Ishikawa (cell line): ENCODE data around the gene DLX1.

Source experiments
- CEBPB ChIP-seq: IDR thresholded peaks from 2 replicates; pipeline ENCODE4 v1.6.1; 2012
- CREB1 ChIP-seq: IDR thresholded peaks from 2 replicates; pipeline ENCODE4 v1.6.1; 2012; ENCODE audit warnings: low read depth
- EGR1 ChIP-seq: IDR thresholded peaks from 2 replicates; pipeline ENCODE4 v1.6.1; 2012
- EP300 ChIP-seq: IDR thresholded peaks from 2 replicates; pipeline ENCODE4 v1.6.1; 2012; ENCODE audit warnings: borderline replicate concordance
- FOXM1 ChIP-seq: IDR thresholded peaks from 2 replicates; pipeline ENCODE4 v1.6.1; 2012; ENCODE audit warnings: low read depth, borderline replicate concordance
- MAX ChIP-seq: IDR thresholded peaks from 2 replicates; pipeline ENCODE4 v1.6.1; 2012
- NFIC ChIP-seq: IDR thresholded peaks from 2 replicates; pipeline ENCODE4 v1.6.1; 2012
- RAD21 ChIP-seq: IDR thresholded peaks from 2 replicates; pipeline ENCODE4 v1.6.1; 2012; ENCODE audit warnings: low read depth
- REST ChIP-seq: IDR thresholded peaks from 2 replicates; pipeline ENCODE4 v1.6.1; 2012; ENCODE audit warnings: low read depth, mild to moderate bottlenecking
- TAF1 ChIP-seq: IDR thresholded peaks from 2 replicates; pipeline ENCODE4 v1.6.1; 2012; ENCODE audit warnings: low read depth, mild to moderate bottlenecking
- TCF12 ChIP-seq: IDR thresholded peaks from 2 replicates; pipeline ENCODE4 v1.6.1; 2012; ENCODE audit warnings: low read depth
- TEAD4 ChIP-seq: IDR thresholded peaks from 2 replicates; pipeline ENCODE4 v1.6.1; 2012
- USF1 ChIP-seq: IDR thresholded peaks from 2 replicates; pipeline ENCODE4 v1.6.1; 2012
- YY1 ChIP-seq: IDR thresholded peaks from 2 replicates; pipeline ENCODE4 v1.6.1; 2012; ENCODE audit warnings: low read depth
- ZBTB7A ChIP-seq: IDR thresholded peaks from 2 replicates; pipeline ENCODE4 v1.6.1; 2012; ENCODE audit warnings: low read depth

DLX1 gene

GRCh38 chr2:172085460-172086159 is at the start of gene DLX1:
DLX1 (plus strand) TSS chr2:172085507; CDS start chr2:172085678, 171 bp downstream.
- TF ChIP-seq YY1 (0 out of 2 replicates have a peak, but pooled peaks have one; percentile 31), FOXM1 (no peak), MAX (peak; percentile 31)

- TF ChIP-seq NFIC (no peak), MAX (no peak), TCF12 (no peak), EGR1 (no peak), CREB1 (no peak), TAF1 (no peak), USF1 (no peak), RAD21 (no peak), EP300 (no peak), CEBPB (no peak), REST (no peak), YY1 (no peak), ZBTB7A (no peak), FOXM1 (no peak), TEAD4 (no peak)
Observed at GRCh38 chr2:172038121-172038520, 47.2 kb upstream of the DLX1 start.

GRCh38 chr2:172038604-172039003 is 46.7 kb upstream of the DLX1 start:
- no peak for TF ChIP-seq FOXM1
- no peak for TF ChIP-seq REST
- TF ChIP-seq CREB1 = no peak
- TF ChIP-seq EGR1 = no peak
- no peak for TF ChIP-seq YY1
- TF ChIP-seq NFIC = no peak
- no peak for TF ChIP-seq USF1
- TF ChIP-seq EP300 = no peak
- TF ChIP-seq TAF1 = no peak
- TF ChIP-seq RAD21 = no peak
- no peak for TF ChIP-seq CEBPB
- TF ChIP-seq TCF12 = no peak
- TF ChIP-seq MAX = no peak
- no peak for TF ChIP-seq TEAD4
- TF ChIP-seq ZBTB7A = no peak

DNA sequence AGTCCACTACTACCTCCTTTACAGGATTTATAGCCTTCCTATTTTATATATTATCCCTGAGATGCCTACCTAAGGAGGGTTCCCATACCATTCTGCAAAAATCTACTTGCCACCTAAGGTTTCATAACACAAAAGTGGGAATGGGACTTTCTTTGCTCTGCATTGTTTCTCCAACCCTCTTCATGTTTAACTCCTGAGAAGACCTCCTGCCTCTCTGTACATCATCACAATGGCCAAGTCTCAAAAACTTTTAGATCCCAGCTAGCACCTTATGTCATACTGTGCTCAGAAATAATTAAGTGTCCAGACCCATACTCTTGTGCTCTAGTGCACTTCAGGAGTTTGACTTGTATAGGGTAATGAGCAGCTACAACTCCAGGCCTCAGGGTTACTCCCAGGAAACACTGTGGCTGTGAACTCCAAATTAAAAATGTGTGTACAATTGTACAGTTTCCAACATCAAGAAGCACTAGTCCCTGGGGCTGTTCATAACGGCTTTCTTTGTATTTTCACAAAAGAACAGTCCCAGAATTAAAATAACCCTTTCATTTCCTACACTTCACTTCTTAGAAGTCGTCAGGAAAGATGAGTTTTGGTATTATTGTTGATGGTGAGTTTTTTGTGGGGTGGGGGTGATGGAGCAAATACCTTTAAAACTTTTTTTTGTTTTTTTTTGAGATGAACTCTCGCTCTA is 46.1 kb upstream of the DLX1 start:
- TF ChIP-seq MAX (no peak), YY1 (no peak), RAD21 (no peak), TAF1 (no peak), CREB1 (no peak), EP300 (no peak), TEAD4 (no peak), EGR1 (no peak), FOXM1 (no peak), NFIC (no peak), REST (no peak), USF1 (no peak), ZBTB7A (no peak), CEBPB (no peak)
